ENCODE data around the gene TRIM63.

- no peak for TF ChIP-seq POLR2A (IDR thresholded peaks at IDR 0.05)
- no peak for TF ChIP-seq CTCF (IDR thresholded peaks at IDR 0.05)
These were observed 14.6 kb upstream of the TRIM63 start for GRCh38 chr1:26082020-26082350.

Measured in prostate gland (tissue), 2 donors.